IMR-90 (cell line): Measurements from ENCODE around the gene LIPN. TPM values are rescaled to one million over a fixed set of nuclear protein-coding genes. Genes with fewer than 3 reads are reported as not detected.

Experiments
- ATAC-seq: fragments of 200-7000 bp; cut with Tn5 transposase; 2 replicates; pipeline ENCODE4 v1.9.1; 2020; ENCODE audit warnings: low read depth, mild to moderate bottlenecking, moderate library complexity
- BruUV-seq: library from RNA; stranded (reverse); fragments of 400-500 nt; replicated peaks from 2 replicates; lab custom pipeline; 2021; lab: Mats Ljungman, UMichigan
- CTCF ChIA-PET: fragments of 300-600 bp; formaldehyde crosslinking; extraction: SDS; loops from one replicate; lab custom pipeline; 2021; ENCODE audit warnings: antibody characterized with exemption; lab: Yijun Ruan, JAX
- POLR2A ChIA-PET: fragments of 300-600 bp; sonication (Branson Sonifier 250); formaldehyde crosslinking; loops from one replicate; lab custom pipeline; 2022; ENCODE audit warnings: antibody characterized with exemption; ENCODE audit not compliant: unreplicated experiment; lab: Charles Lee
- DNase-seq: peaks from one replicate; pipeline ENCODE4 v3.0.0; 2013
- H2AFZ ChIP-seq: replicated peaks from 2 replicates; pipeline ENCODE3; 2013; ENCODE audit warnings: low read length, mild to moderate bottlenecking; ENCODE audit not compliant: poor library complexity
- H2AK5ac ChIP-seq: 2 replicates; pipeline ENCODE4 v1.6.1; 2013; ENCODE audit warnings: low read depth, low read length, inconsistent platforms
- H2AK9ac ChIP-seq: replicated peaks from 2 replicates; pipeline ENCODE3; 2013; ENCODE audit warnings: mild to moderate bottlenecking, low read depth, low read length, moderate library complexity; ENCODE audit not compliant: poor library complexity
- H2BK120ac ChIP-seq: 2 replicates; pipeline ENCODE4 v1.6.1; 2013; ENCODE audit warnings: low read depth, low read length, inconsistent platforms
- H2BK15ac ChIP-seq: 3 replicates; pipeline ENCODE4 v1.6.1; 2013; ENCODE audit warnings: low read depth, low read length, inconsistent platforms
- H2BK20ac ChIP-seq: 2 replicates; pipeline ENCODE4 v1.6.1; 2013; ENCODE audit warnings: low read depth, mild to moderate bottlenecking, inconsistent platforms, low read length, moderate library complexity
- H2BK5ac ChIP-seq: 2 replicates; pipeline ENCODE4 v1.6.1; 2013; ENCODE audit warnings: mild to moderate bottlenecking, low read depth, low read length, inconsistent platforms; ENCODE audit not compliant: poor library complexity, severe bottlenecking
- H3K14ac ChIP-seq: replicated peaks from 2 replicates; pipeline ENCODE4 v1.6.1; 2013; ENCODE audit warnings: low read depth, low read length, inconsistent platforms
- H3K18ac ChIP-seq: 2 replicates; pipeline ENCODE4 v1.6.1; 2013; ENCODE audit warnings: low read depth, low read length, control low read depth
- H3K23ac ChIP-seq: 2 replicates; pipeline ENCODE4 v1.6.1; 2013; ENCODE audit warnings: low read depth, low read length, inconsistent platforms
- H3K27ac ChIP-seq: 2 replicates; pipeline ENCODE4 v1.5.1; 2013; ENCODE audit warnings: mild to moderate bottlenecking, control low read depth, low read length; ENCODE audit not compliant: insufficient read depth
- H3K27me3 ChIP-seq: 2 replicates; pipeline ENCODE4 v1.6.1; 2013; ENCODE audit warnings: low read length; ENCODE audit not compliant: control insufficient read depth, insufficient read depth
- H3K36me3 ChIP-seq: 2 replicates; pipeline ENCODE4 v1.6.1; 2013; ENCODE audit warnings: low read length, mixed read lengths; ENCODE audit not compliant: control insufficient read depth, insufficient read depth
- H3K4ac ChIP-seq: 2 replicates; pipeline ENCODE4 v1.6.1; 2013; ENCODE audit warnings: low read depth, low read length, inconsistent platforms
- H3K4me1 ChIP-seq: 2 replicates; pipeline ENCODE4 v1.6.1; 2013; ENCODE audit warnings: low read length, mixed read lengths; ENCODE audit not compliant: control insufficient read depth, insufficient read depth
- H3K4me2 ChIP-seq: 2 replicates; pipeline ENCODE4 v1.6.1; 2013; ENCODE audit warnings: low read depth, mild to moderate bottlenecking, control low read depth, low read length, moderate library complexity
- H3K4me3 ChIP-seq: 2 replicates; pipeline ENCODE4 v1.5.1; 2013; ENCODE audit warnings: low read depth, mild to moderate bottlenecking, control low read depth, low read length, moderate library complexity; ENCODE audit not compliant: insufficient read depth
- H3K56ac ChIP-seq: 2 replicates; pipeline ENCODE4 v1.6.1; 2013; ENCODE audit warnings: low read length, inconsistent platforms; ENCODE audit not compliant: insufficient read depth; ENCODE audit errors: extremely low read depth
- H3K79me1 ChIP-seq, 2 experiments: 2 replicates each; pipeline ENCODE4 v1.6.1; 2013; ENCODE audit warnings: low read length in 2 of 2, inconsistent platforms in 1 of 2, low read depth in 1 of 2
- H3K9ac ChIP-seq: 2 replicates; pipeline ENCODE4 v1.6.1; 2013; ENCODE audit warnings: low read depth, low read length, control low read depth
- H3K9me1 ChIP-seq: 2 replicates; pipeline ENCODE4 v1.6.1; 2013; ENCODE audit warnings: low read length, inconsistent platforms; ENCODE audit not compliant: insufficient read depth
- H3K9me3 ChIP-seq: 2 replicates; pipeline ENCODE4 v1.6.1; 2013; ENCODE audit warnings: low read length; ENCODE audit not compliant: control insufficient read depth, insufficient read depth
- H4K20me1 ChIP-seq: 2 replicates; pipeline ENCODE4 v1.6.1; 2013; ENCODE audit warnings: low read length, inconsistent platforms; ENCODE audit not compliant: insufficient read depth
- H4K5ac ChIP-seq: 2 replicates; pipeline ENCODE4 v1.6.1; 2013; ENCODE audit warnings: mild to moderate bottlenecking, low read depth, low read length, control low read depth
- H4K8ac ChIP-seq, 2 experiments: 2 replicates each; pipeline ENCODE4 v1.6.1; 2013; ENCODE audit warnings: low read depth in 2 of 2, low read length in 2 of 2, control low read depth in 1 of 2, inconsistent platforms in 1 of 2
- H4K91ac ChIP-seq: 2 replicates; pipeline ENCODE4 v1.6.1; 2013; ENCODE audit warnings: low read depth, low read length, inconsistent platforms; ENCODE audit not compliant: insufficient read depth
- CEBPB ChIP-seq: IDR thresholded peaks from 2 replicates; pipeline ENCODE4 v1.6.1; 2012; ENCODE audit warnings: low read depth, low read length, improper control_type of control experiment
- CHD1 ChIP-seq: IDR thresholded peaks from 2 replicates; pipeline ENCODE4 v1.6.1; 2012; ENCODE audit warnings: low read depth, low read length, improper control_type of control experiment
- CTCF ChIP-seq: conservative IDR thresholded peaks from 2 replicates; pipeline ENCODE4 v1.5.1; 2012; ENCODE audit warnings: mild to moderate bottlenecking, low read depth, low read length, improper control_type of control experiment
- ELK1 ChIP-seq: fragments of 150-350 bp; IDR thresholded peaks from 2 replicates; pipeline ENCODE4 v1.6.1; 2016; ENCODE audit warnings: low read depth, mild to moderate bottlenecking, low read length, moderate library complexity, borderline replicate concordance
- FOS ChIP-seq: fragments of 150-350 bp; IDR thresholded peaks from 2 replicates; pipeline ENCODE4 v1.6.1; 2016; ENCODE audit warnings: low read depth, low read length
- MAFK ChIP-seq: IDR thresholded peaks from 2 replicates; pipeline ENCODE4 v1.6.1; 2012; ENCODE audit warnings: low read depth, low read length, improper control_type of control experiment
- MAZ ChIP-seq: IDR thresholded peaks from 2 replicates; pipeline ENCODE4 v1.6.1; 2012; ENCODE audit warnings: low read depth, mild to moderate bottlenecking, low read length, improper control_type of control experiment, moderate library complexity, borderline replicate concordance
- MXI1 ChIP-seq: IDR thresholded peaks from 2 replicates; pipeline ENCODE4 v1.6.1; 2012; ENCODE audit warnings: low read depth, mild to moderate bottlenecking, low read length, moderate library complexity, borderline replicate concordance
- NFE2L2 ChIP-seq: fragments of 150-350 bp; IDR thresholded peaks from 2 replicates; pipeline ENCODE4 v1.6.1; 2016; ENCODE audit warnings: low read depth, mild to moderate bottlenecking, low read length
- POLR2A ChIP-seq: IDR thresholded peaks from 2 replicates; pipeline ENCODE4 v1.6.1; 2012; ENCODE audit warnings: mild to moderate bottlenecking, low read depth, low read length
- RAD21 ChIP-seq: IDR thresholded peaks from 2 replicates; pipeline ENCODE4 v1.6.1; 2012; ENCODE audit warnings: low read length, improper control_type of control experiment
- SMC3 ChIP-seq: fragments of 150-350 bp; IDR thresholded peaks from 2 replicates; pipeline ENCODE4 v1.6.1; 2016; ENCODE audit warnings: low read depth, mild to moderate bottlenecking, antibody characterized with exemption, low read length, moderate library complexity
- USF2 ChIP-seq: fragments of 150-350 bp; IDR thresholded peaks from 2 replicates; pipeline ENCODE4 v1.6.1; 2017; ENCODE audit warnings: mild to moderate bottlenecking, antibody characterized with exemption, low read length, low read depth
- WGBS, 2 experiments: methylation state at CpG; one replicate each; pipeline versions ENCODE4 v1.1.5 to v1.1.7; 2013; ENCODE audit warnings: missing lambda C conversion rate in 2 of 2; ENCODE audit not compliant: insufficient read length in 1 of 2; ENCODE audit errors: extremely low coverage in 2 of 2; 5-methylcytosine and 5-hydroxymethylcytosine counted together
- dilution Hi-C: fragments of 300-500 bp; cut with HindIII; formaldehyde crosslinking; loops from one replicate; pipeline ENCODE4 v1.14.3; 2018; ENCODE audit warnings: low sequenced_read_pairs; ENCODE audit not compliant: unreplicated experiment
- in situ Hi-C: fragments of 300-500 bp; cut with MboI; formaldehyde crosslinking; loops from 3 replicates; pipeline ENCODE4 v1.14.3; 2019; ENCODE audit warnings: low sequenced_read_pairs, inconsistent platforms, mixed read lengths
- intact Hi-C: fragments of 100-400 bp; cut with micrococcal nuclease; formaldehyde crosslinking; loops from 2 replicates; pipeline ENCODE4 v1.10.0; 2022
- polyA plus RNA-seq, 3 experiments: library from polyadenylated mRNA; depleted of rRNA; stranded (reverse); fragments of >200 nt; gene quantifications; 2 replicates each; pipeline ENCODE4 v1.2.3, GENCODE V29; 2012; ENCODE audit warnings: low replicate concordance in 1 of 3
- total RNA-seq: library from RNA; depleted of rRNA; stranded (reverse); fragments of >200 nt; gene quantifications from 2 replicates; pipeline ENCODE4 v1.2.3, GENCODE V29; 2012

LIPN gene
- total and polyA plus RNA-seq, 2 of the 4 experiments (the other 2 are of a cell fraction), result not detected

GRCh38 chr10:88805924-88806323 is 46.1 kb downstream of the LIPN start:
- WGBS, 2 experiments, result 75% methylated on average over 2 of the region's 3 CpGs; no CpG with 5 or more reads in 1 of the 2 experiments
- Histone ChIP-seq H3K79me1 (no peaks in the 10 kb centered on the region), H3K9me3 (no peaks in the 10 kb centered on the region), H2AK5ac (no peak overlapping the region), H4K91ac (no peak overlapping the region), H3K23ac (0 out of 2 replicates have a peak overlapping the region, but pooled peaks have one; percentile 4), H3K4me3 (no peak overlapping the region), H3K18ac (no peak overlapping the region), H3K36me3 (no peaks in the 10 kb centered on the region), H3K9me1 (no peaks in the 10 kb centered on the region), H4K5ac (no peak overlapping the region), H2BK120ac (no peak overlapping the region), H3K9ac (no peak overlapping the region), H3K27me3 (peaks cover 5% of the 10 kb centered on the region), H2BK5ac (no peak overlapping the region), H3K4me1 (no peaks in the 10 kb centered on the region), H2AK9ac (no peak overlapping the region), H2BK15ac (no peak overlapping the region), H3K56ac (no peak overlapping the region), H4K8ac (no peak overlapping the region), H4K20me1 (no peaks in the 10 kb centered on the region), H3K14ac (no peak overlapping the region), H3K4me2 (no peak overlapping the region), H2BK20ac (no peak overlapping the region), H3K4ac (no peak overlapping the region), H2AFZ (no peak overlapping the region), H3K27ac (no peak overlapping the region)
- BruUV-seq, result no TSS peak
- intact Hi-C loops, result no loop called here
- DNase-seq, result no peak
- no peak for ATAC-seq
- TF ChIP-seq CTCF, result no peak
- no peak for TF ChIP-seq CHD1
- TF ChIP-seq SMC3, result no peak
- no peak for TF ChIP-seq MAZ
- no peak for TF ChIP-seq POLR2A
- no peak for TF ChIP-seq ELK1
- no peak for TF ChIP-seq FOS
- no peak for TF ChIP-seq RAD21
- TF ChIP-seq USF2, result no peak
- no peak for TF ChIP-seq MAFK
- TF ChIP-seq NFE2L2, result no peak
- no peak for TF ChIP-seq CEBPB
- no peak for TF ChIP-seq MXI1
- ChIA-PET POLR2A (no interaction called here), CTCF (no interaction called here)
- dilution Hi-C loops, result no loop called here
- in situ Hi-C loops, result no loop called here
